Measurements from ENCODE around the gene SP1. TPM values are rescaled to one million over a fixed set of nuclear protein-coding genes. Genes with fewer than 3 reads are reported as not detected.
"Not testable (repeated sequence)": the region's sequence is repeated elsewhere in the genome, so short reads cannot be mapped to it uniquely, and the experiment has no call there.

The SP1 gene
- total RNA-seq (2014; rRNA removed; shearing (Covaris generic)) = 25.7 and 36.9 TPM in 2 replicates
- 21.3 and 26.0 TPM in 2 replicates for polyA plus RNA-seq (2015; cell fraction: cytosol; rRNA removed)
- 49.4 and 52.0 TPM in 2 replicates for polyA plus RNA-seq (2015; cell fraction: nucleus; rRNA removed)

GRCh38 chr12:53380104-53380793 is at the start of gene SP1:
Gene SP1, plus strand, starts transcription at chr12:53380176. Its CDS starts 116 bp downstream, at chr12:53380292.
- peak; percentile 89 for DNase-seq (ENCODE audit: low read depth)

DNA sequence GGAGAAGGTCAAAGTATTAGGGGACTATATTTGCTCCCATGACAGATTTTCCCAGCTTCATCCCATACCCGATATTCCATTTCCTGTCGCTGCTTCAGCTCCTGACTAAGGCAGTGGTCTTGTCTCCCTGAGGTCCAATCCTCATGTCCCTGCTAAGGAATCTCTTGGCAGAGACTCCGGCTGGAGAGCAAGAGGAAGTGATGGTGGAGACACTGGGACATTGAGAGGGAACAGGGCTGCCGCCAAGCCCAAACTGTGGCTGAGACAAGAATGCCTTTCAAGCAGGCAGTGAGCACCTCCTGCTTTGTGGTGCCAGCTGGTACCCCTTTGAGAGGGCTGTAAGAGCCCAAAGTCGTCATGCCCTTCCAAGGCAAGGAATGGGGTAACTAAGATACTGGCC is 49.3 kb upstream of the SP1 start:
- DNase-seq (ENCODE audit: low read depth) = no peak

DNA sequence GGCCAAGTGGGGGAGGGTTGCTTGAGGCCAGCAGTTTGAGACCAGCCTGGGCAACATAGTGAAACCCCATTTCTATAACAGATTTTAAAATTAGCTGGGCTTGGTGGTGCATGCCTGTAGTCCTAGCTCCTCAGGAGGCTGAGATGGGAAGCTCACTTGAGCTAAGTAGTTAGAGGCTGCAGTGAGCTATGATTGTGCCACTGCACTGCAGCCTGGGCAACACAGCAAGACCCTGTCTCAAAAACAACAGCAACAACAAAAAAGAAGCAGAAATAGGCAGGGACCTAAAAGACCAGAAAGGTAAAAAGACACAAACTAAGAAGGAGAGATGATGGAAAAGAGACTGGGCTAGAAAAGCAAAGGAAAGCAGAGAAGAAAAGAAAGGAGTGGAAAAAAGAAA is 47.6 kb upstream of the SP1 start:
- not testable (repeated sequence) for DNase-seq (ENCODE audit: low read depth)

DNA sequence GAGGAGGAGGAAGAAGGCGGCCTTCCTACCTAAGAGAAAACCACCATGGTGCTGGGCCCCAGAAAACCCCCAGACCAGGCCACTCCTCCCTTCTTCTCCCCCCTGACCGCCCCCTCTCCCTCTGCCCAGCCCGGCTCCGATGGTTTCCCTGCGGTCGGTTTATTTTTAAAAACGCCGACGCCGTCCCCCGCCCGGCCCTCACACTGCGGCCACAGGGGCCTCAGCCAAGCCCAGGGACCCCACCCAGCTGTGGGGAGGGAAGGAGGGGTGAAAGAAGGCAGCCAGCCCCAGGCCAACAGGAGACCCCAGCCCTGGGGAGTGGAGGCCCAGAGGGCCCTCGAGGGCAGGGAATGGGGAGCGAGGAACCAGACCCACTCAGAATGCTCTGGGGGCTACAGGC is 47.2 kb upstream of the SP1 start:
- DNase-seq (ENCODE audit: low read depth) = no peak

DNA sequence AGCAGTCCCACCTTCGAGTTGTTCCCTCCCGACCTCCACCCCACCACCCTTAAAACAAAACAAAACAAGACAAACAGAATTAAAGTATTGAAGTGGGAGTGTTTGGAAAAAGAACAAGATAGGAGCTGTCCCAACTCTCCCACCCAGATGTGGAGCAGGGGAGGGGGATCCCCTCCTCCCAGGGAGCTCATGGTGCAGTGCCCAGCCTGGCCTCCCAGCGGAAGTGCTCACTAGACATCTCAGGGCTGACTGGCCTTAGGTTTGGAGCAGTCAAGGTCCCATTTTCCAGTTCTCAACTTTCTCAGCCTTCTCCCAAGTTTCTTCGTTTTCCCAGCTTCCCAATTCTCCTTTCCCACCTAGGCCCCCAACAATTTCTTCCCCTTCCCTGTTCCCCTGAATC is 46.7 kb upstream of the SP1 start:
- DNase-seq (ENCODE audit: low read depth) = no peak

- no peak for DNase-seq (ENCODE audit: low read depth)
Observed at GRCh38 chr12:53333845-53334244, 46.1 kb upstream of the SP1 start.

GRCh38 chr12:53334822-53335221 is 45.2 kb upstream of the SP1 start:
- no peak for DNase-seq (ENCODE audit: low read depth)

DNA sequence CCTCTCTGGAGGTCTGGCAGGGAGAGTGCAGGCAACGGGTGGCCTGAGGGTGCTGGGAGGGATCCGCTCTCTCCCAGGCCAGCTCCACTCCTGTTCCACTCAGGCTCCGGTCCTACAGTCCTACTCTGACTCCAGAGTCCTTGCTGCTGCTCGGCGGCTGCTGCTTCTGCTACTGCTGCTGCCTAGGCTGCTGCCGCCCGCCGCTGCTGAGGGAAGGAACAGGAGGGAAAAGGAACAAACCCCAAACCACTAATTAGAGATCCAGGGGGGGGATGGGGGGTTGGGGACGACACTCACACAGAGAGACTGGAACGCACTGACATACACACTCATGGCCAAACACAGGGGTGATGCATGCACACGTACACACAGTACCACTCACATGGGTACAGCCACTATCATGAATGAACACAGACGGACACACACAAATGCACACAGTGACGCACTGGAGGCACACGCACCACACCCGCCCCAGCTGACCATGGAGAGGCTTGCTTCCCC is 43.7 kb upstream of the SP1 start, which contains the start of gene SP7:
Gene SP7 (minus strand): TSS at position 174 of the 501 bp plus-strand sequence. CDS start 708 bp downstream, outside the sequence.
- DNase-seq (ENCODE audit: low read depth) = no peak

DNA sequence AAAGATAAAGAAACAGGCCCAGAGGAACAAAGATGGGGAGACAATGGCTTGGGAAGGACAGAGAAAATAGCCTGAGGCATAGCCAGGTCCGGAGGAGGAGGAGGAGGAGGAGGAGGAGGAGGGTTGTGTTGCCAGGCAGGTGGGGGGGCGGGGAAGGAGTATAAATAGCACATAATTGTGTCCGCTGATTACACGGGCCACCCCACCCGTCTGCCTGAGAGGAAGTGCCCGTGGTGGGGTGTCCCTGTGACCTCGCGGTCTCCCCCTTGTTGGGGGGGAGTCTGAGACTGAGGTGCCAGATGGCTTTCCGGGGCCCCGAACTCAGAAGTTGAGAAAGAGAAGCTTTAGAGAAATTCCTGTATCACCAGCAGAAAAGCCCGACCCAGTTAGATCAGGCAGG is 42.0 kb upstream of the SP1 start:
- no peak for DNase-seq (ENCODE audit: low read depth)

DNA sequence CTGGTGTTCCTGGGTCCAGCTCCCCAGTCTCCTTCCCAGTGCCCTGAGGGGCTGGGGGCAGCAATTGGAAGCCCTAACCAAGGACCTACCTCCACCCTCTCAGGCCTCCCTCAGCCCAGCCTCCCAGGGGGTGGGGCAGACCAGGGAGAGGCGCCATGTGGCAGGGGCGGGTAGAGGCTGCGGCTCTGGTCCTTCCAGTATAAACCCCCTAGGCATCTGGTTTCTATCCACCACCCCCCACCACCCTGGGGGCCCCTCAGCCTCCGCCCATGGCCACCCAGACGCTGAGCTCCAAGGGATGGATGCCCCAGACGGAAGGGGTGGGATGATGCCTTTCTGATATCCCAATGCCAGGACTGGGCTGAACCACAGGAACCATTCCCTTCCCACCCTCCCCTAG is 41.1 kb upstream of the SP1 start:
- no peak for DNase-seq (ENCODE audit: low read depth)

DNA sequence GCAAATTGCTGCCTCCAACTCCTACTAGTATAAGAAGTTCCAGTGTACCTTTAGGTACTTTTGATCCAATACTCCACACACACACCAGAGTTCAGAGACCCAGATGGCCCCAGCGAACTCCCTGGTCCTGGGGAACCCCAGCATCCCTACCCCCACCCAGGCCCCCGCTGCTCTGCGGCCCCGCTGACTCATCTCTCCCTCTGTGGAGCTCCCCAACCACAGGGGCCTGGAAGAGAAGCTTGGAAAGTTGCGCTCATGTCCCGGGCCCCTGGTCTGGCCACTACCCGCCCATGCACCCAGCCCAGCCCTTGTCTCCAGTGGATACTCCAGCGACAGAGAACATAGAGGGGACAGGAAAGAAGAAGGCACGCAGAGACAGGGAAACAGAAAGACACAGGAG is 39.6 kb upstream of the SP1 start:
- DNase-seq (ENCODE audit: low read depth) = no peak

DNA sequence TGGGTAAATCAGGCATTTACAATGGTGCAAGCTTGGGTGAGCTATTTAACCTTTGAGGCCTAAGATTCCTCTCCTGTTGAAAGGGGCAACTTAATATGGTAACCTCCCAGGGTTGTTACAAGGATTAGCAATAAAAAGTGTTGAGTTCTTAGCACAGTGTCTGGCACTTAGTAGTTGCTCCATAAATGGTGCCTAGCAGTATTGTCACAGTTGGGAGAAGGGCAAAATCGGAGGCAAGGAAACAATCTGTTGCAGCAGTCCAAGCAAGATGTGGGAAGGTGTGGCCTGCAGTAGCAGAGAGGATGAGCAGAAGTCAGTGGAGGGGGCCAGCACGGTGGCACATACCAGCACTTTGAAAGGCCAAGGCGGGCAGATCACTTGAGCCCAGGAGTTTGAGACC is 36.5 kb upstream of the SP1 start:
- DNase-seq (ENCODE audit: low read depth) = no peak

- DNase-seq (ENCODE audit: low read depth) = no peak
Observed at GRCh38 chr12:53343969-53344368, 36.0 kb upstream of the SP1 start.

DNA sequence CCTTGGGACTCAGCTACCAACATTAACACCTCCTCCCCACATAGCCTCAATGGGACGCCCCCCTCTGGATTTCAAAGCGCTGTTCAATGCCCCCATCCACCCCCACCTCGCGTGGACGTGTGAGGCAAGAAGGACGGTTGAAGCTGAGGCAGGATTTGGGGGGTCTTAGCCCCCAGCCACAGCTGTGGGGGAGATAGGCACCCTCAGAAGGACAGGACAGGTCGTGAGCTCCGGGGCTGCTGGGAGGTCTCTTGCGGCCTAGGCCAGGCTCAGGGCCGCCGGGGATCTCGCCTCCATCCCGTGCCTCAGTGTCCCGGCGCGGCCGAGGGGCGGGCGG is 35.5 kb upstream of the SP1 start:
- no peak for DNase-seq (ENCODE audit: low read depth)

DNA sequence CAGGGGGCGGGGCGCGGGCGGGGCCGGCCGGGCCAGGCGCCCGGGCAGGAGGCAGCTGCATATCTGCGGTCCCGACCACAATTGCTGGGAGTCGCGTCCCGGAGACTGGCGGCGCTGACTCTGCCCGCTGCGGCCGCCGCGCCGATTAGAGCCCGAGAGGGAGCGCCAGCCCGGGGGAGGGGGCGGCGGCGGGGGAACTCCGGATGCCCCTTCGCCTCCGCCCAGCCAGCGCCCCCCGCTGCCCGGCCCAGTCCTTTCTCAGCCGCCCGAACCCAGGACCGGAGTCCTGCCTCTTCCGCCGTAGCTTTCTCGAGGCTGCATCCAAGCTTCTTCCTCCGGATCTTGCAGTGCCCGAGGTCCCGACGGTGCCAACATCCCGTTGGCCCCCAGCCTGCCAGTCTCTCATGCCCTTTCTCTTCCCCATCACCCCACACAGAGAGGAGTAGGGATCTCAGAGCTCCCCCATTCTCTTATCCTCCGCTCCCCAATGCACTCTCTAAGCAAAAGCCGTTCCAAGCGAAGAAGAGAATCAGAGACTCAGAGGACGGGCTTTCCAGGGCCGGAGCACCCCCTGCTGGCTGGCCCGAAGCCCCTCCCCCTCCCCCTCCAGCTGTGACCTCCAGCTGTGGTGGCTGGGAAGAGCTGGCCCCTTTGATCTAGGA is 35.0 kb upstream of the SP1 start:
- peak; percentile 66 for DNase-seq (ENCODE audit: low read depth)

DNA sequence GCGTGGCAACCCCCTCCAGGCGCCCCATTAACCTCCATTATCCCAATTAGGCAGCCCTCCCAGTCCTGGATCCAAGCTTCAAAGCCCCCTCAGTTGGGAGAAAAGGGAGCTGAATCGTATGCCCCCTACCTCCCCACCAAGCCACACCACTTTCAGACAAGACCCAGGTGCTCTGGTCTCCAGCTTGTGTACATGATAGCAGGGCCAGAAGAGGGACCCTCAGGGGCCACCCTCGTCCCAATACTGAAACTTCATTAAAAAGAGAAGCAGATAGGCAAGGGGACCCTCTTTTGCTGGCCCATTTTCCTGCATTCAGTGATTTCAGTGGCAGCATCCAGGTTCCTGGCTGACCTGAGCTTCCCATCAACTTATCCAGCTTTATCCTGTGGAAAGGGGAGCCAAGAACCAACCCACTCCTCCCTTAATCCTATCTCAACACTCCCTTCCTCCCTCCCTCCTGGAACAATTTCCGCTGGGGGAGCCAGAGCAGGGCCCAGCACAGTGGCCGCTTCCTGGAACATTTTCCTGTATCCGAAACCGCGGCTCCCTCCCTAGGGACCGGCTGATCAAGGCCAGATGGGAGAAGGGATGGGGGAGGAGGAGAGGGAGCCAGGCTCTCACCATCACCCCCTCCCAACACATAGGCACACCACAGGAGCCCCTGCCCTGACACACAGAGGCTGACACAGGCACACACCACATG is 34.3 kb upstream of the SP1 start:
- no peak for DNase-seq (ENCODE audit: low read depth)

DNA sequence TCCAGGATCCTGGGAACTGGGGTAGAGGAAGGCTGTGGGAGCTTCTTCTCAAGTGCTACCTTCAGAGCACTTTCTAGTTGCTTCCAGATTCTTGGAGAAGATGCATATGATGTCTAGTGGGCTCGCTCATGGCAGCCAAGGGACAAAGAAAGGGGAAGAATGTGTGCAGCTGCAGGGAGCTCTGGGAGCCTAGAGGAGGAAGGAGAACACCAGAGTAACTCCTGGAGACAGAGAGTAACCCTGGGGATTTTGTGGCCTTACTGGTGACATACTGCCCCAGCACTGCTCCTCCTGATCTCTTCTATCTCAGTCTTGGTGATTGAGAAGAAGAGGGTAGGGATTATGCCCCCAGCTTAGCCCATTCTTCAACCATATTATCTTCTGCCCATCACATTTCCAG is 33.5 kb upstream of the SP1 start:
- DNase-seq (ENCODE audit: low read depth) = no peak

- DNase-seq (ENCODE audit: low read depth) = no peak
Observed at GRCh38 chr12:53347905-53348304, 32.1 kb upstream of the SP1 start.

DNA sequence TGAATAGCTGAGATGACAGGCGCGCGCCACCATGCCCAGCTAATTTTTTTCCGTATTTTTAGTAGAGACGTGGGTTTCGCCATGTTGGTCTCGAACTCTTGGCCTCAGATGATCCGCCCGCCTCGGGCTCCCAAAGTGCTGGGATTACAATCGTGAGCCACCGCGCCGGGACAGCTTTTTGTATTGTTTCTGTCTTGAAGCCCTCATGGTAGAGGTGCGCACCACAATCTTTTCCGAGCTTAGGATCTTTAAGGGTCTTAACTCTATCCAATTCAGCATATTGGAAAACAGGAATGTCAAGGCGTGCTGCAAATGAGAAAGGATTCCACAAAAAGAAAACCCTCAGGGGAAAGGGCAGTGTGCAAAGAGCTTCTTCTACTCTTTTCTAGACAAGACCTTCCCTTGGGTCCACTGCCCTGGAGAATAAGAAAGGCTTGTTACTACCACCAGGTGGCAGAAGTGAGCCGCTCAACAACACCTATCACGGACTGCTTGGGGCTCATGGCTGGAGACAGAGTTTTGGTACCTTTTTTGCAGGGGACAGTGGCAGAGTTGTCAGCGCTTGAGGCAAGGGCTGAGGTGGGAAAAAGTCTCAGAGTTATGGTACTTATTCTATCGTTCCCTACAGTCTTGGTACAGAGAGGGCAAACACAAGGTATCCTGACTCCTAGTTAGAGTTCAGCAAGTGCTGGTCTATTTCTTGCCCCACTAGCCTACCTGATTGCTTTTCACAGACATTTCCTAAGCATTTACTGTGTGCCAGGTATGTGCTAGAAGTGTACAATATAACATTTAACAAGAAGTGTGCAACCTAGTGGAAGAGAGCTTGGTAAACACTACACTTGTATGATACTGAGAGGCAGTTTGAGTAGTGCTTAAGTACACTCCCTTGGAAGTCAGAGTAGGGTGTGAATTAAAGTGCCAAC is 27.4 kb upstream of the SP1 start:
- peak; percentile 82 for DNase-seq (ENCODE audit: low read depth)

DNA sequence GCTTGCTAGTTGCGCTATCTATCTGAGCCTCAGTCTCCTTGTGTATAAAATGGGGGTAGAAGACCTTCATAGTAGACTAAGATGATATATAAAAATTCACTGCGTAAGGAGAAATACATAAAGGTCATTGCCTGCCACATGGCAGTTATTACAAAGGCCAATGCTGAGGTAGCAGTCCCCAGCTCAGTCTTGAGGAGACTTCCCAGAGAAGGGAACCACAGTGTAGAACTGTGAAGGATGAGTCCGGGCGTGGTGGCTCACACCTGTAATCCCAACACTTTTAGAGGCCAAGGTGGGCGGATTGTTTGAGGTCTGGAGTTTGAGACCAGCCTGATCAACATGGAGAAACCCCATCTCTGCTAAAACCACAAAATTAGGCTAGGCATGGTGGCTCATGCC is 26.7 kb upstream of the SP1 start:
- DNase-seq (ENCODE audit: low read depth) = no peak

DNA sequence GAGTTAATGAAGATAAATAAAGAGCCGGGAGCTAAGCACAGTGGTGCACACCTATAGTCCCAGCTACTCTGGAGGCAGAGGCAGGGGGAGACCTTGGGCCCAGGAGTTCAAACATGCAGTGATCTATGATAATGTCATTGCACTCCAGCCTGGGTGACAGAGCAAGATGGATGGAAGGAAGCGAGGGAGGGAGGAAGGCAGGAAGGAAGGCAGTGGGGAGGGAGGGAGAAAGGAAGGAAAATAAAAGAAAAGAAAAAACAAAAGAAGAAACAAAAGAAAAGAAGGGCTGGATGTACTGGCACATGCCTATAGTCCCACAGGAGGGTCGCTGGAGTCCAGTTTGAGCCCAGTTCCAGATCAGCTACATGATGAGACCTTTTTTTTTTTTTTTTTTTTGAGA is 24.9 kb upstream of the SP1 start:
- no peak for DNase-seq (ENCODE audit: low read depth)
